Thoracic aorta (tissue), 2 donors: Measurements from ENCODE around the gene ACACA. TPM values are rescaled to one million over a fixed set of nuclear protein-coding genes. Genes with fewer than 3 reads are reported as not detected.

Experiments
- ATAC-seq: fragments of 150-250 bp; one replicate; pipeline ENCODE4 v1.8.0; 2017; ENCODE audit warnings: low read depth; ENCODE audit not compliant: insufficient number of reproducible peaks, low FRiP score
- DNase-seq: peaks from one replicate; pipeline ENCODE4 v3.0.0-alpha.2; 2020; ENCODE audit warnings: low spot score
- H3K27ac ChIP-seq, 2 donors: fragments of 200-600 bp; sonication (generic); 1 replicate in 1 of 2; 2 replicates in 1 of 2; pipeline ENCODE4 v1.5.1; 2016; ENCODE audit warnings: mild to moderate bottlenecking in 2 of 2, moderate library complexity in 2 of 2
- H3K27me3 ChIP-seq: fragments of 200-600 bp; sonication (generic); replicated peaks from 2 replicates; pipeline ENCODE4 v1.6.0; 2016; ENCODE audit warnings: mild to moderate bottlenecking; ENCODE audit not compliant: insufficient read depth
- H3K36me3 ChIP-seq: fragments of 200-600 bp; sonication (generic); one replicate; pipeline ENCODE4 v1.5.1; 2016
- H3K4me1 ChIP-seq, 2 donors: fragments of 200-600 bp; sonication (generic); 1 replicate in 1 of 2; 2 replicates in 1 of 2; pipeline versions ENCODE4 v1.5.1 to v1.6.0; 2016; ENCODE audit warnings: low read depth in 2 of 2, mild to moderate bottlenecking in 1 of 2; ENCODE audit not compliant: control insufficient read depth in 1 of 2
- H3K4me3 ChIP-seq: fragments of 200-600 bp; sonication (generic); 2 replicates; pipeline ENCODE4 v1.5.1; 2016; ENCODE audit warnings: mild to moderate bottlenecking
- H3K9me3 ChIP-seq: fragments of 200-600 bp; sonication (generic); 2 replicates; pipeline ENCODE4 v1.5.1; 2016
- total RNA-seq, 2 donors: library from RNA; depleted of rRNA; stranded (reverse); fragments of >200 nt; gene quantifications; one replicate each; pipeline versions ENCODE4 v1.1.0 to v1.2.3, GENCODE V29; 2016
- TF ChIP-seq, protein P1 (sequence below): fragments of 200-600 bp; sonication (generic); IDR thresholded peaks from one replicate; pipeline ENCODE4 v1.5.1; 2019; ENCODE audit warnings: antibody characterized with exemption

Gene ACACA
- total RNA-seq, 2 donors from 2014 or later: 20.7 to 34.0 TPM

- no peak for DNase-seq
- Histone ChIP-seq H3K4me1 (no peaks in the 10 kb centered on the region), H3K27ac (no peak overlapping the region), H3K4me3 (no peak overlapping the region), H3K36me3 (peaks cover 15% of the 10 kb centered on the region), H3K9me3 (peaks cover 1% of the 10 kb centered on the region), H3K27me3 (no peaks in the 10 kb centered on the region)
- ATAC-seq: no peak
- TF ChIP-seq, protein P1, sequence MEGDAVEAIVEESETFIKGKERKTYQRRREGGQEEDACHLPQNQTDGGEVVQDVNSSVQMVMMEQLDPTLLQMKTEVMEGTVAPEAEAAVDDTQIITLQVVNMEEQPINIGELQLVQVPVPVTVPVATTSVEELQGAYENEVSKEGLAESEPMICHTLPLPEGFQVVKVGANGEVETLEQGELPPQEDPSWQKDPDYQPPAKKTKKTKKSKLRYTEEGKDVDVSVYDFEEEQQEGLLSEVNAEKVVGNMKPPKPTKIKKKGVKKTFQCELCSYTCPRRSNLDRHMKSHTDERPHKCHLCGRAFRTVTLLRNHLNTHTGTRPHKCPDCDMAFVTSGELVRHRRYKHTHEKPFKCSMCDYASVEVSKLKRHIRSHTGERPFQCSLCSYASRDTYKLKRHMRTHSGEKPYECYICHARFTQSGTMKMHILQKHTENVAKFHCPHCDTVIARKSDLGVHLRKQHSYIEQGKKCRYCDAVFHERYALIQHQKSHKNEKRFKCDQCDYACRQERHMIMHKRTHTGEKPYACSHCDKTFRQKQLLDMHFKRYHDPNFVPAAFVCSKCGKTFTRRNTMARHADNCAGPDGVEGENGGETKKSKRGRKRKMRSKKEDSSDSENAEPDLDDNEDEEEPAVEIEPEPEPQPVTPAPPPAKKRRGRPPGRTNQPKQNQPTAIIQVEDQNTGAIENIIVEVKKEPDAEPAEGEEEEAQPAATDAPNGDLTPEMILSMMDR: no peak
Measured at GRCh38 chr17:37084372-37084771, 322.3 kb downstream of the ACACA start.

GRCh38 chr17:37083456-37083855 lies 323.2 kb downstream of the ACACA start:
- Histone ChIP-seq H3K4me3 (no peak overlapping the region), H3K9me3 (peaks cover 6% of the 10 kb centered on the region), H3K27me3 (no peaks in the 10 kb centered on the region), H3K27ac (no peak overlapping the region), H3K4me1 (no peaks in the 10 kb centered on the region), H3K36me3 (peaks cover 15% of the 10 kb centered on the region)
- ATAC-seq: no peak
- TF ChIP-seq, protein P1: no peak
- DNase-seq: no peak

DNA sequence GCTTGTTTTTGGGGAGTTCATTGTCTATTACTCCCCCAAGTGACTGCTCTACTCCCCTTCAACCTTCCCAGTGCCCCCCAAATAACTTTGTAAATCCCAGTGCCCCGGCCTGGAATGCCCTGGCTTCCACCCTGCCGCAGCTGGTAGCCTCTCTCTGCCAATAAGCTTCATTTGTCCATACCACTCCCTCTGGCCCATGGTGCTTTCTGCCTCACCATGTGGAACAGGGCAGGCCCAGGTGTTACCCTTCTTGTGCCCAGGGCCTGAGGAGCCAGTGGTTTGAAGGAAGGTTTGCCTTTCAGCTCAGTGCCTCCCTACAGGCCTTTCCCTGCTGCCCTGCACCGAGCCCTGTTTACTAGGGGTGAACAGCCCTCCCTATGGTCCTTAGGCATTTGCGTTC lies 323.7 kb downstream of the ACACA start:
- Histone ChIP-seq H3K9me3 (peaks cover 6% of the 10 kb centered on the region), H3K4me1 (no peaks in the 10 kb centered on the region), H3K4me3 (no peak overlapping the region), H3K36me3 (peaks cover 14% of the 10 kb centered on the region), H3K27me3 (no peaks in the 10 kb centered on the region), H3K27ac (no peak overlapping the region)
- DNase-seq (no peak), ATAC-seq (no peak)
- TF ChIP-seq, protein P1: no peak

- Histone ChIP-seq H3K27ac (no peak overlapping the region), H3K36me3 (peaks cover 8% of the 10 kb centered on the region), H3K27me3 (no peaks in the 10 kb centered on the region), H3K4me1 (no peaks in the 10 kb centered on the region), H3K9me3 (peaks cover 6% of the 10 kb centered on the region), H3K4me3 (no peak overlapping the region)
- no peak for ATAC-seq
- TF ChIP-seq, protein P1: no peak
- DNase-seq: no peak
Measured at GRCh38 chr17:37082311-37082860, 324.2 kb downstream of the ACACA start.

DNA sequence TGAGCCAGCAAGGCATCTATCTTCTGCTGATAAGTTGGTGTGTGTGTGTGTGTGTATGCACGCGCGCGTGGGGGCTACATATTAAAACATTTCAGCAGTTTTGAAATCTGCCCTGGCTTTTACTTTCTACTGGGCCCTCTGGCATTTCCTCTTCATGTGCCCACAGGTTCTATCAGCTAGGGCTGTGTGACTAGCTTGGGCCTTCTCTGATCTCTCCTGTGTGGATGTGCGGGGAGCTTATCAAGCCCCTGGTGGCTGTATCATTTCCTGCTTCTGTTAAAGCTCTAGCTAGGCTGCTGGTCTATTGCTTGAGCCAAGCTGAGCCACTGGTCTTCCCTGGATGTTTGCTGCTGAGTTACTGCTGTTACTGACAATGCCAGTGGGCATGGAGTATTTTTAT lies 325.3 kb downstream of the ACACA start:
- DNase-seq (no peak), ATAC-seq (no peak)
- TF ChIP-seq, protein P1: no peak
- Histone ChIP-seq H3K4me1 (no peaks in the 10 kb centered on the region), H3K27me3 (no peaks in the 10 kb centered on the region), H3K4me3 (no peak overlapping the region), H3K36me3 (peaks cover under 1% of the 10 kb centered on the region), H3K27ac (no peak overlapping the region), H3K9me3 (peaks cover 6% of the 10 kb centered on the region)
